ENCODE results near the gene LCT.
A peak's percentile ranks its signal among the peaks of the same experiment; 100 is the strongest.
"Not testable (repeated sequence)": the region's sequence is repeated elsewhere in the genome, so short reads cannot be mapped to it uniquely, and the experiment has no call there.

Gene LCT

GRCh38 chr2:135831180-135831812, 5.7 kb downstream of the LCT start:
- DNase-seq, result no peak

GRCh38 chr2:135829378-135830135, 7.4 kb downstream of the LCT start:
- no peak for DNase-seq

DNA sequence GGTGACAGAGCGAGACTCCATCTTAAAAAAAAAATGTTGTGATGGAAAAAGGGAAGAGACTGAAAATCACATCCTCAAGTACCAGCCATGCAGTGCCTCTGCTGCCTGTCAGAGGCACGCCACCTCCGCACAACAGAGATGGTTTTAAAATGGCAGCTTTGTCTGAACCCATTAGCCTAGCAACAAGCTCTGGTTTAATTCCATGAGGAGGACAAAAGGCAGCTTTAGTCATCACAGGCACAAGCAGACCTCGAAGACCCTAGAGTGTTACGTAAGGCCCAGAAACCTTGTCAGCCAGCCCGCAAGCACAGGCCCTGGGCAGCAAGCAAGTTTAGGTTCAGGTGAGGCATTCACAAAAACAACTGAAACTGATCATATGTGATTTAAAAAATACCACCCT, 10.4 kb downstream of the LCT start:
- no peak for DNase-seq

GRCh38 chr2:135825550-135826176, 11.3 kb downstream of the LCT start:
- no peak for DNase-seq

GRCh38 chr2:135825131-135825530, 11.9 kb downstream of the LCT start:
- DNase-seq, result no peak

DNA sequence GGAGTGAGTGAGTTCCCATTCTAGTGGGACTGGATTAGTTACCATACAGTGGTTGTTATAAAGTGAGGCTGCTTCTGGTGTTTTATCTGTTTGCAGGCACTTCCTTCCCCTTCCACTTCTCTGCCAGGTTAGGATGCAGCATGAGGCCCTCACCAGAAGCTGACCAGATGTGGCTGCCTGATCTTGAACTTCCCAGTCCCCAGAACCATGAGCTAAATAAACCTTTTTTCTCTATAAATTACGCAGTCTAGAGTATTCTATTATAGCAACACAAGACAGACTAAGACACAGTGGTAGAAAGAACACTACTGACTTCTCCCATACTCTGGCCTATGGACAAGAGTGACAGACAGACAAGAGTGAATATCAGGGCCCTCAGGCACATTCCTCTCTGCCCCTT, 14.1 kb downstream of the LCT start:
- DNase-seq, result no peak

- peak in 1 of 4 experiments; percentile 21 for DNase-seq
These were observed 15.8 kb downstream of the LCT start for GRCh38 chr2:135821190-135821589.

GRCh38 chr2:135820003-135820618, 16.9 kb downstream of the LCT start:
- peak; percentile 37 to 68 (median 57) for DNase-seq

GRCh38 chr2:135818937-135819610, 17.9 kb downstream of the LCT start:
- peak in 3 of 4 experiments; percentile 36 to 44 (median 40) for DNase-seq

GRCh38 chr2:135817951-135818350, 19.0 kb downstream of the LCT start:
- no peak for DNase-seq

- no peak for DNase-seq
These were observed 19.5 kb downstream of the LCT start for GRCh38 chr2:135817466-135817865.

- no peak for DNase-seq
These were observed 21.7 kb downstream of the LCT start for GRCh38 chr2:135815269-135815668.

DNA sequence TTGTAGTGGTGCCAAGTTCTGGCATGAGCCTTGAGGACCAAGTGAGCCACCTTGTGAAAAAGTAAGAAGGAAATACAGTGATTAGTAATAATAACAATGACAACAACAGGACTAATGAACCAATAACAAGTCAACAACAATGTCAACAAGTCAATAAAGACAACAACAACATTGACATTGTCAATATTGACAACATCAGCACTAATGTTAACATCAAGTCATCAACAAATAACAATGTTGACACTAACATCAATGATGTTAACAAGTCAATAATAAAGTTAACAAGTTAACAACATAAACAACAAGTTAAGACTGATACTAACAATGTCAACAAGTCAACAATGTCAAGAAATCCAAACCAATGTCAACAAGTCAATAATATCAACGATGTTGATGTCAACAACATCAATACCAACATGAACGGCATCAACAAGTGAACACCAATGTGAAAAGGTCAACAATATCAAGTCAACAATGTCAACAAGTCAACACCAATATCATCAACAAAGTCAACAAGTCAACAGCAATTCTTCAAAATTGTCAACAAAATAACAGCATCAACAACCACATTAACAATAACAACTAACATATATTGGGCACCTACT, 24.0 kb downstream of the LCT start:
- DNase-seq, result no peak

DNA sequence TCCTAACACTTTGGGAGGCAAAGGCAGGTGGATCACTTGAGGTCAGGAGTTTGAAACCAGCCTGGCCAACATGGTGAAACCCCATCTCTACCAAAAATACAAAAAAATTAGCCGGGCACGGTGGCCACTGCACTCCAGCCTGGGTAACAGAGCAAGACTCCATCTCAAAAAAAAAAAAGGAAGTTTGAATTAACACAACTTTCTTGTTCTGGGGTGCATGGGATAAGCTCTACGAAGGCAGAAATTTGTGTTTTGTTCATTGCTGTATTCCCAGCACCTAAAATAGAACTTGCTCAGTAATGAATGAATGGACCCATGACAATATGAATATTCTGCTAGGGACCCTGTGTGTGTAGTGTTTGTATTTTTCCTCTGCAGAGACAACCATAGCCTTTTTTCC, 29.1 kb downstream of the LCT start:
- not testable (repeated sequence) for DNase-seq

DNA sequence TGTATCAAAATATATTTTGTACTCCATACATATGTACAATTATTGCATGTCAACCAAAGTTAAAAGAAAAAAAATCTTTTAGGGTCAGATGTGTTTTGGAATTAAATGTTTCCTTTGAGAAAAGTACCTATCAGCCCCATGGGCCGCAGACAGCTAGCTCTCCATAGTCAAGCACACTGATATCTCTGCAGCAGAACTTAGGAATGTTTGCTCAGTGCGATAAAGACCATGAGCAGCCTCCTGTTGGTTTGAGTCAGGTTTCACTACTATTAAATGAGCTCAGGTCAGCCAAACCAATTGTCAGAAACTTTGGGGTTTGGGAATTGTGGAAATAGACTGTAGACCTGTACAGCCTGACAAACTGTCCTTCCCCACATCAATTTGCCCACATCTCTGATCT, 33.7 kb downstream of the LCT start:
- no peak for DNase-seq

DNA sequence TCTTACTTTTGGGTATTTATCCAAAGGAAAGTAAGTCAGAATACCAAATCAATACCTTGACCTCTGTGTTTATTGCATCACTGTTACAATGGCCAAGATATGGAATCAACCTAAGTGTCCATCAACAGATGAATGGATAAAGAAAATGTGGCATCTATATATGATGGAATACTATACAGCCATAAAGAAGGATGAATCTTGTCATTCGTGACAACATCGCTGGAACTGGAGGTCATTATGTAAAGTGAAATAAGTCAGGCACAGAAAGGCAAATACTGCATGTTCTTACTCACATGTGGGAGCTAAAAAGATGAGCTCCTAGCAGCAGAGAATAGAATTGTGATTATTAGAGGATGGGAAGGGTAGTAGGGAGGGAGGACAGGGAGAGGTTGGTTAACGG, 34.6 kb downstream of the LCT start:
- DNase-seq, result no peak

DNA sequence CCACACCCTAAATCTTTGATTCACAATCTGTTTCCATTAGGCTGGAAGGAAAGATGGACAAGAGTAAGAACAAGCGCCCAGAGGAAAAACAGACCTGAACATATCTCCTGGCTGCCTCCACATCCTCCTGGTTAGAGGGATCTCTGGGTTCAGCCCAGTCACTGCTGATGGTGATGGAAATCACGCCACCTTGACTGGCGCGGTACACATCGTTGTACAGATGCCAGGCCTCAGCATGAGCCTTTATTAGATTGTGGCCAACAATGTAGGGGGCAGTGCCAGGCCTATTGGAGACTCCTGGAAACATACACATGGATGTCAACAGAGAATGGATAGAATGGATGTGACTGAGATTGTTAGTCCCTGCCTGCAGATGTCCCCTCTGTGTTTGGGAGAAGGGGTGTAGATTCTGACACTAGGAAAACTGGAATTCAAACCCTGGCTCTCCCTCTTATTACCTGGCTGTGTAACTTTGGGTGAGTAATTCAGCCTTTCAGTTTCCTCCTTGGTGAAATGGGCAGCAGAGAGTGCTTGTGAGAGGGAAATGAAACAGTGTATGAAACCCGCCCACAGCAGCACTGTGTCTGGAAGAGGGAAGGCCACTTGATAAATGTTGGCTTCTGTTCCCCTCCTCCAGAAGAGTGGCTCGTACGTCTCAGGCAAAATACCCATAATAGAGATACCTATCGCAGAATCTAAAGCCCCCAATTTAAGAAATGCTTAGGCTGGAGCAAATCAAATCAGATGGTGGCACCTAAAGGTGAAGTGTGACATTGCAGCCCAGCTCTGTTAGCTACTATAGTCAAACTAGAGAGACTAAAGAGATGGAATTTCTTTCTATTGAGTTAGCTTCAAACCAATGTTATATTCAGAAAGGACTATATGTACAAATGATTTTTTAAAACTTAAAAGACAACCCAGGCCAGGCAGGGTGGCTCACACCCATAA, 36.2 kb downstream of the LCT start:
- peak in 3 of 4 experiments; percentile 44 to 56 (median 44) for DNase-seq

GRCh38 chr2:135799738-135800137, 37.2 kb downstream of the LCT start:
- no peak for DNase-seq

GRCh38 chr2:135798762-135799161, 38.2 kb downstream of the LCT start:
- peak in 2 of 4 experiments; percentile 22 to 24 for DNase-seq

DNA sequence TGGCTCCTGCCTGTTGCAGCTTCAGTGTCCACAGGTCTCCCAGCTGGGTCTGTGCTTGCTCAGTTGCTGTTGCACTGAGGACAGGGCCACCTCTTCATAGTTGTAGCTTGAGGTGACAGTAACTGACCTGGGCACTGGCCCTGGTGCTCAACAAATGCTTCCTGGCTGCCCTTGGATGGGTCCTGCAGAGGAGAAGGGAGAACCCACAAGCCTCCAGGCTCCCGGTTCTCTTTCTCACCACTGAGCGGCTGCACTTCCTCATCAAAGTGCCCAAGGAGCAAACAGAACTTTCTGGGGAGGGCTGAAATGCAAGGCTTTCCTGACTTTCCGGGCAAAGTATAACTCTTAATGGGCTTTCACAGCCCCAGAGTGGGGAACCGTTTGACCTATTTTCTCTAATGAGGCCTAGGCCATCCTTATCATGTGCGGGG, 38.7 kb downstream of the LCT start:
- DNase-seq, result peak in 3 of 4 experiments; percentile 25 to 42 (median 27)

All from suppressor macrophage (primary cell).